ENCODE data around the gene PPP2R3B.

DNA sequence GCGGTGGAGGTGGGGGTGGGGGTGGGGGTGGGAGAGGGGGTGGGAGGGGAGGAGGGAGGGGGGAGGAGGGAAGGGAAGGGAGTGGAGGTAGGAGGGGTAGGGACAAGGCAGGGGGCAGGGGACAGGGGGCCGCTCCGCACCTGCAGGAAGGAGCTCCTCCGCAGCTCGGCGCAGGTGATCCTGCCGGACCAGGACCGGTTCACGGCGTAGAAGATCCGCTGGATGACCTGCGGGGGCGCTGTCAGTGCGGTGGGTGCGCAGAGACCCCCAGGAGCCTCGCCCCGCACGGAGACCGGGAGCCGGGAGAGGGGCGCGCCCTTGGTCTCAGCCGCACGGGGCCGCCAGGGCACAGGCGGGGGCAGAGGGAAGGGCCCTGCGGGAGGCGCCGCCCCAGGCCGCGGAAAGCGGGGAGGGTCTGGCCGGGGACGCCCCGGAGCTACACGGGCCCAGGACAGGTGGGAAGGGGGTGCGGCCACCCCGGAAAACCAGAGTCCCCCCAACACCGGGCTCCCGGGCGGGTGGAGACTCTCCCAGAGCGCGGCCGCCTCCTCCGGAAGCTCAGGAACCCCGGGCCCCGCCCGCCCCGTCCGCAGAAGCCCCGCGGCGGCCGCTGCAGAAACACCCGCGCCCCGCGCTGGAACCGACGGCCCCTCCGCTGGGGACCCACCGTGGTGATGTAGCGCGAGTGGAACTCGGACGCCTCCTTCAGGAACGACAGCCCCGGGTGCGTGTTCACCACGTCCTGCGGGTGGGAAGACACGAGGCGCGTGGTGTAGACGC, 40.5 kb downstream of the PPP2R3B start:
- TF ChIP-seq, protein P1, sequence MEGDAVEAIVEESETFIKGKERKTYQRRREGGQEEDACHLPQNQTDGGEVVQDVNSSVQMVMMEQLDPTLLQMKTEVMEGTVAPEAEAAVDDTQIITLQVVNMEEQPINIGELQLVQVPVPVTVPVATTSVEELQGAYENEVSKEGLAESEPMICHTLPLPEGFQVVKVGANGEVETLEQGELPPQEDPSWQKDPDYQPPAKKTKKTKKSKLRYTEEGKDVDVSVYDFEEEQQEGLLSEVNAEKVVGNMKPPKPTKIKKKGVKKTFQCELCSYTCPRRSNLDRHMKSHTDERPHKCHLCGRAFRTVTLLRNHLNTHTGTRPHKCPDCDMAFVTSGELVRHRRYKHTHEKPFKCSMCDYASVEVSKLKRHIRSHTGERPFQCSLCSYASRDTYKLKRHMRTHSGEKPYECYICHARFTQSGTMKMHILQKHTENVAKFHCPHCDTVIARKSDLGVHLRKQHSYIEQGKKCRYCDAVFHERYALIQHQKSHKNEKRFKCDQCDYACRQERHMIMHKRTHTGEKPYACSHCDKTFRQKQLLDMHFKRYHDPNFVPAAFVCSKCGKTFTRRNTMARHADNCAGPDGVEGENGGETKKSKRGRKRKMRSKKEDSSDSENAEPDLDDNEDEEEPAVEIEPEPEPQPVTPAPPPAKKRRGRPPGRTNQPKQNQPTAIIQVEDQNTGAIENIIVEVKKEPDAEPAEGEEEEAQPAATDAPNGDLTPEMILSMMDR (IDR thresholded peaks at IDR 0.05), result no peak
- TF ChIP-seq POLR2AphosphoS5 (IDR thresholded peaks at IDR 0.05) (no peak), POLR2A (IDR thresholded peaks at IDR 0.05) (no peak)
